IMR-90 (cell line): ENCODE measurements around the gene UPF1. TPM values are rescaled to one million over a fixed set of nuclear protein-coding genes. Genes with fewer than 3 reads are reported as not detected.

Experiments used
- ATAC-seq: fragments of 200-7000 bp; cut with Tn5 transposase; 2 replicates; pipeline ENCODE4 v1.9.1; 2020; ENCODE audit warnings: low read depth, mild to moderate bottlenecking, moderate library complexity
- BruUV-seq: library from RNA; stranded (reverse); fragments of 400-500 nt; replicated peaks from 2 replicates; lab custom pipeline; 2021; lab: Mats Ljungman, UMichigan
- CTCF ChIA-PET: fragments of 300-600 bp; formaldehyde crosslinking; extraction: SDS; loops from one replicate; lab custom pipeline; 2021; ENCODE audit warnings: antibody characterized with exemption; lab: Yijun Ruan, JAX
- POLR2A ChIA-PET: fragments of 300-600 bp; sonication (Branson Sonifier 250); formaldehyde crosslinking; loops from one replicate; lab custom pipeline; 2022; ENCODE audit warnings: antibody characterized with exemption; ENCODE audit not compliant: unreplicated experiment; lab: Charles Lee
- DNase-seq: peaks from one replicate; pipeline ENCODE4 v3.0.0; 2013
- H2AFZ ChIP-seq: replicated peaks from 2 replicates; pipeline ENCODE3; 2013; ENCODE audit warnings: low read length, mild to moderate bottlenecking; ENCODE audit not compliant: poor library complexity
- H2AK5ac ChIP-seq: 2 replicates; pipeline ENCODE4 v1.6.1; 2013; ENCODE audit warnings: low read depth, low read length, inconsistent platforms
- H2AK9ac ChIP-seq: replicated peaks from 2 replicates; pipeline ENCODE3; 2013; ENCODE audit warnings: mild to moderate bottlenecking, low read depth, low read length, moderate library complexity; ENCODE audit not compliant: poor library complexity
- H2BK120ac ChIP-seq: 2 replicates; pipeline ENCODE4 v1.6.1; 2013; ENCODE audit warnings: low read depth, low read length, inconsistent platforms
- H2BK15ac ChIP-seq: 3 replicates; pipeline ENCODE4 v1.6.1; 2013; ENCODE audit warnings: low read depth, low read length, inconsistent platforms
- H2BK20ac ChIP-seq: 2 replicates; pipeline ENCODE4 v1.6.1; 2013; ENCODE audit warnings: low read depth, mild to moderate bottlenecking, inconsistent platforms, low read length, moderate library complexity
- H2BK5ac ChIP-seq: 2 replicates; pipeline ENCODE4 v1.6.1; 2013; ENCODE audit warnings: mild to moderate bottlenecking, low read depth, low read length, inconsistent platforms; ENCODE audit not compliant: poor library complexity, severe bottlenecking
- H3K14ac ChIP-seq: replicated peaks from 2 replicates; pipeline ENCODE4 v1.6.1; 2013; ENCODE audit warnings: low read depth, low read length, inconsistent platforms
- H3K18ac ChIP-seq: 2 replicates; pipeline ENCODE4 v1.6.1; 2013; ENCODE audit warnings: low read depth, low read length, control low read depth
- H3K23ac ChIP-seq: 2 replicates; pipeline ENCODE4 v1.6.1; 2013; ENCODE audit warnings: low read depth, low read length, inconsistent platforms
- H3K27ac ChIP-seq: 2 replicates; pipeline ENCODE4 v1.5.1; 2013; ENCODE audit warnings: mild to moderate bottlenecking, control low read depth, low read length; ENCODE audit not compliant: insufficient read depth
- H3K27me3 ChIP-seq: 2 replicates; pipeline ENCODE4 v1.6.1; 2013; ENCODE audit warnings: low read length; ENCODE audit not compliant: control insufficient read depth, insufficient read depth
- H3K36me3 ChIP-seq: 2 replicates; pipeline ENCODE4 v1.6.1; 2013; ENCODE audit warnings: low read length, mixed read lengths; ENCODE audit not compliant: control insufficient read depth, insufficient read depth
- H3K4ac ChIP-seq: 2 replicates; pipeline ENCODE4 v1.6.1; 2013; ENCODE audit warnings: low read depth, low read length, inconsistent platforms
- H3K4me1 ChIP-seq: 2 replicates; pipeline ENCODE4 v1.6.1; 2013; ENCODE audit warnings: low read length, mixed read lengths; ENCODE audit not compliant: control insufficient read depth, insufficient read depth
- H3K4me2 ChIP-seq: 2 replicates; pipeline ENCODE4 v1.6.1; 2013; ENCODE audit warnings: low read depth, mild to moderate bottlenecking, control low read depth, low read length, moderate library complexity
- H3K4me3 ChIP-seq: 2 replicates; pipeline ENCODE4 v1.5.1; 2013; ENCODE audit warnings: low read depth, mild to moderate bottlenecking, control low read depth, low read length, moderate library complexity; ENCODE audit not compliant: insufficient read depth
- H3K56ac ChIP-seq: 2 replicates; pipeline ENCODE4 v1.6.1; 2013; ENCODE audit warnings: low read length, inconsistent platforms; ENCODE audit not compliant: insufficient read depth; ENCODE audit errors: extremely low read depth
- H3K79me1 ChIP-seq, 2 experiments: 2 replicates each; pipeline ENCODE4 v1.6.1; 2013; ENCODE audit warnings: low read length in 2 of 2, inconsistent platforms in 1 of 2, low read depth in 1 of 2
- H3K9ac ChIP-seq: 2 replicates; pipeline ENCODE4 v1.6.1; 2013; ENCODE audit warnings: low read depth, low read length, control low read depth
- H3K9me1 ChIP-seq: 2 replicates; pipeline ENCODE4 v1.6.1; 2013; ENCODE audit warnings: low read length, inconsistent platforms; ENCODE audit not compliant: insufficient read depth
- H3K9me3 ChIP-seq: 2 replicates; pipeline ENCODE4 v1.6.1; 2013; ENCODE audit warnings: low read length; ENCODE audit not compliant: control insufficient read depth, insufficient read depth
- H4K20me1 ChIP-seq: 2 replicates; pipeline ENCODE4 v1.6.1; 2013; ENCODE audit warnings: low read length, inconsistent platforms; ENCODE audit not compliant: insufficient read depth
- H4K5ac ChIP-seq: 2 replicates; pipeline ENCODE4 v1.6.1; 2013; ENCODE audit warnings: mild to moderate bottlenecking, low read depth, low read length, control low read depth
- H4K8ac ChIP-seq, 2 experiments: 2 replicates each; pipeline ENCODE4 v1.6.1; 2013; ENCODE audit warnings: low read depth in 2 of 2, low read length in 2 of 2, control low read depth in 1 of 2, inconsistent platforms in 1 of 2
- H4K91ac ChIP-seq: 2 replicates; pipeline ENCODE4 v1.6.1; 2013; ENCODE audit warnings: low read depth, low read length, inconsistent platforms; ENCODE audit not compliant: insufficient read depth
- BHLHE40 ChIP-seq: fragments of 150-350 bp; IDR thresholded peaks from 2 replicates; pipeline ENCODE4 v1.6.1; 2016; ENCODE audit warnings: mild to moderate bottlenecking, low read depth, low read length
- CEBPB ChIP-seq: IDR thresholded peaks from 2 replicates; pipeline ENCODE4 v1.6.1; 2012; ENCODE audit warnings: low read depth, low read length, improper control_type of control experiment
- CHD1 ChIP-seq: IDR thresholded peaks from 2 replicates; pipeline ENCODE4 v1.6.1; 2012; ENCODE audit warnings: low read depth, low read length, improper control_type of control experiment
- CTCF ChIP-seq: conservative IDR thresholded peaks from 2 replicates; pipeline ENCODE4 v1.5.1; 2012; ENCODE audit warnings: mild to moderate bottlenecking, low read depth, low read length, improper control_type of control experiment
- FOS ChIP-seq: fragments of 150-350 bp; IDR thresholded peaks from 2 replicates; pipeline ENCODE4 v1.6.1; 2016; ENCODE audit warnings: low read depth, low read length
- MAFK ChIP-seq: IDR thresholded peaks from 2 replicates; pipeline ENCODE4 v1.6.1; 2012; ENCODE audit warnings: low read depth, low read length, improper control_type of control experiment
- MAZ ChIP-seq: IDR thresholded peaks from 2 replicates; pipeline ENCODE4 v1.6.1; 2012; ENCODE audit warnings: low read depth, mild to moderate bottlenecking, low read length, improper control_type of control experiment, moderate library complexity, borderline replicate concordance
- MXI1 ChIP-seq: IDR thresholded peaks from 2 replicates; pipeline ENCODE4 v1.6.1; 2012; ENCODE audit warnings: low read depth, mild to moderate bottlenecking, low read length, moderate library complexity, borderline replicate concordance
- NFE2L2 ChIP-seq: fragments of 150-350 bp; IDR thresholded peaks from 2 replicates; pipeline ENCODE4 v1.6.1; 2016; ENCODE audit warnings: low read depth, mild to moderate bottlenecking, low read length
- POLR2A ChIP-seq: IDR thresholded peaks from 2 replicates; pipeline ENCODE4 v1.6.1; 2012; ENCODE audit warnings: mild to moderate bottlenecking, low read depth, low read length
- RAD21 ChIP-seq: IDR thresholded peaks from 2 replicates; pipeline ENCODE4 v1.6.1; 2012; ENCODE audit warnings: low read length, improper control_type of control experiment
- RCOR1 ChIP-seq: IDR thresholded peaks from 2 replicates; pipeline ENCODE4 v1.6.1; 2012; ENCODE audit warnings: mild to moderate bottlenecking, low read length, improper control_type of control experiment; ENCODE audit not compliant: insufficient replicate concordance
- RFX5 ChIP-seq: IDR thresholded peaks from 2 replicates; pipeline ENCODE4 v1.8.0; 2012; ENCODE audit warnings: low read depth, mild to moderate bottlenecking, low read length, moderate library complexity
- SMC3 ChIP-seq: fragments of 150-350 bp; IDR thresholded peaks from 2 replicates; pipeline ENCODE4 v1.6.1; 2016; ENCODE audit warnings: low read depth, mild to moderate bottlenecking, antibody characterized with exemption, low read length, moderate library complexity
- USF2 ChIP-seq: fragments of 150-350 bp; IDR thresholded peaks from 2 replicates; pipeline ENCODE4 v1.6.1; 2017; ENCODE audit warnings: mild to moderate bottlenecking, antibody characterized with exemption, low read length, low read depth
- WGBS, 2 experiments: methylation state at CpG; one replicate each; pipeline versions ENCODE4 v1.1.5 to v1.1.7; 2013; ENCODE audit warnings: missing lambda C conversion rate in 2 of 2; ENCODE audit not compliant: insufficient read length in 1 of 2; ENCODE audit errors: extremely low coverage in 2 of 2; 5-methylcytosine and 5-hydroxymethylcytosine counted together
- dilution Hi-C: fragments of 300-500 bp; cut with HindIII; formaldehyde crosslinking; loops from one replicate; pipeline ENCODE4 v1.14.3; 2018; ENCODE audit warnings: low sequenced_read_pairs; ENCODE audit not compliant: unreplicated experiment
- in situ Hi-C: fragments of 300-500 bp; cut with MboI; formaldehyde crosslinking; loops from 3 replicates; pipeline ENCODE4 v1.14.3; 2019; ENCODE audit warnings: low sequenced_read_pairs, inconsistent platforms, mixed read lengths
- intact Hi-C: fragments of 100-400 bp; cut with micrococcal nuclease; formaldehyde crosslinking; loops from 2 replicates; pipeline ENCODE4 v1.10.0; 2022
- polyA plus RNA-seq, 3 experiments: library from polyadenylated mRNA; depleted of rRNA; stranded (reverse); fragments of >200 nt; gene quantifications; 2 replicates each; pipeline ENCODE4 v1.2.3, GENCODE V29; 2012; ENCODE audit warnings: low replicate concordance in 1 of 3
- total RNA-seq: library from RNA; depleted of rRNA; stranded (reverse); fragments of >200 nt; gene quantifications from 2 replicates; pipeline ENCODE4 v1.2.3, GENCODE V29; 2012
- TF ChIP-seq, protein P1 (sequence below): fragments of 150-350 bp; IDR thresholded peaks from 2 replicates; pipeline ENCODE4 v1.6.1; 2016; ENCODE audit warnings: low read depth, mild to moderate bottlenecking, low read length, moderate library complexity, borderline replicate concordance

Gene UPF1
- total and polyA plus RNA-seq, 2 of the 4 experiments (the other 2 are of a cell fraction), result 31.2 to 50.3 TPM

- Histone ChIP-seq H3K4ac (no peak overlapping the region), H3K4me3 (no peak overlapping the region), H2AK9ac (no peak overlapping the region), H4K8ac (no peak overlapping the region), H3K14ac (no peak overlapping the region), H3K4me1 (peaks cover 2% of the 10 kb centered on the region; the same call in 1 of the 2 replicates), H2BK20ac (no peak overlapping the region), H3K4me2 (no peak overlapping the region), H2BK15ac (no peak overlapping the region), H3K9ac (no peak overlapping the region), H3K27ac (no peak overlapping the region), H3K27me3 (peaks cover 67% of the 10 kb centered on the region), H3K23ac (no peak overlapping the region), H3K18ac (no peak overlapping the region), H2BK120ac (no peak overlapping the region), H3K79me1 (no peaks in the 10 kb centered on the region), H2BK5ac (no peak overlapping the region), H3K9me3 (no peaks in the 10 kb centered on the region), H4K5ac (no peak overlapping the region), H3K56ac (no peak overlapping the region), H3K36me3 (no peaks in the 10 kb centered on the region), H2AK5ac (no peak overlapping the region), H3K9me1 (no peaks in the 10 kb centered on the region), H2AFZ (no peak overlapping the region), H4K20me1 (peaks cover 4% of the 10 kb centered on the region; the same call in 1 of the 2 replicates), H4K91ac (no peak overlapping the region)
- in situ Hi-C loops (no loop called here), intact Hi-C loops (no loop called here), dilution Hi-C loops (no loop called here)
- no peak for TF ChIP-seq USF2
- TF ChIP-seq CTCF, result no peak
- TF ChIP-seq, protein P1, sequence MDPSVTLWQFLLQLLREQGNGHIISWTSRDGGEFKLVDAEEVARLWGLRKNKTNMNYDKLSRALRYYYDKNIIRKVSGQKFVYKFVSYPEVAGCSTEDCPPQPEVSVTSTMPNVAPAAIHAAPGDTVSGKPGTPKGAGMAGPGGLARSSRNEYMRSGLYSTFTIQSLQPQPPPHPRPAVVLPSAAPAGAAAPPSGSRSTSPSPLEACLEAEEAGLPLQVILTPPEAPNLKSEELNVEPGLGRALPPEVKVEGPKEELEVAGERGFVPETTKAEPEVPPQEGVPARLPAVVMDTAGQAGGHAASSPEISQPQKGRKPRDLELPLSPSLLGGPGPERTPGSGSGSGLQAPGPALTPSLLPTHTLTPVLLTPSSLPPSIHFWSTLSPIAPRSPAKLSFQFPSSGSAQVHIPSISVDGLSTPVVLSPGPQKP, result no peak
- no peak for TF ChIP-seq BHLHE40
- TF ChIP-seq MAFK, result no peak
- TF ChIP-seq MAZ, result no peak
- no peak for TF ChIP-seq CHD1
- no peak for TF ChIP-seq NFE2L2
- no peak for TF ChIP-seq RFX5
- TF ChIP-seq FOS, result no peak
- no peak for TF ChIP-seq RAD21
- no peak for TF ChIP-seq SMC3
- TF ChIP-seq CEBPB, result no peak
- TF ChIP-seq RCOR1, result no peak
- TF ChIP-seq POLR2A, result no peak
- TF ChIP-seq MXI1, result no peak
- BruUV-seq, result no TSS peak
- ATAC-seq (no peak), DNase-seq (no peak)
- 20% methylated on average over 1 of the region's 3 CpGs; no CpG with 5 or more reads in 1 of the 2 experiments for WGBS, 2 experiments
- ChIA-PET POLR2A (no interaction called here), CTCF (no interaction called here)
Measured at GRCh38 chr19:18792661-18793060, 39.1 kb upstream of the UPF1 start.
